HG02973 (cell line): Measurements from ENCODE around the gene INO80.
"Not testable (repeated sequence)": the region's sequence is repeated elsewhere in the genome, so short reads cannot be mapped to it uniquely, and the experiment has no call there.

Experiments used
- ATAC-seq: cut with Tn5 transposase; IDR thresholded peaks from one replicate; pipeline ENCODE4 v1.9.1; 2021; ENCODE audit warnings: moderate library complexity; ENCODE audit not compliant: unreplicated experiment

INO80 gene

GRCh38 chr15:40964634-40965033 is 151.4 kb downstream of the INO80 start:
- ATAC-seq = no peak

GRCh38 chr15:40964006-40964405 is 152.1 kb downstream of the INO80 start:
- no peak for ATAC-seq

DNA sequence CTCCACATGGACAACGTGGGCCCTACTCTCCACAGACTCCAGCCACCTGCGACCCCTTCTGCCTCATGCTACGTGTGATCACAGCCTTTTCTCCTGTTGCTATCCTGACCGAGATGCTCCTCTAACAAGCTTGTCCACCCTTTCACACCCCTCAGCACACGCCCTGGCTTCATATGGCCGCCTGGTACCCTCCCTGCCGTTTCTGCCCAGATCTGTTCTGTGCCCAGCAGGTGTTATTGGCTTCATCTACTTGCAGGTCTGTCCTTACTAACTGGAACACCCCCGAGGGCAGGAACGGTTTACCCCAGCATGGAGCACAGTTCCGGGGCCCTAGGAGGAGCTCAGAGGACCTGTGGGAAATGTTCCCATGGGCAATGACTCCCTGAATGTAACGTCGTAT is 152.9 kb downstream of the INO80 start:
- ATAC-seq = no peak

- not testable (repeated sequence) for ATAC-seq
Observed at GRCh38 chr15:40962317-40962716, 153.8 kb downstream of the INO80 start.

- not testable (repeated sequence) for ATAC-seq
Observed at GRCh38 chr15:40961740-40962139, 154.3 kb downstream of the INO80 start.

- ATAC-seq = no peak
Observed at GRCh38 chr15:40960925-40961324, 155.2 kb downstream of the INO80 start.

DNA sequence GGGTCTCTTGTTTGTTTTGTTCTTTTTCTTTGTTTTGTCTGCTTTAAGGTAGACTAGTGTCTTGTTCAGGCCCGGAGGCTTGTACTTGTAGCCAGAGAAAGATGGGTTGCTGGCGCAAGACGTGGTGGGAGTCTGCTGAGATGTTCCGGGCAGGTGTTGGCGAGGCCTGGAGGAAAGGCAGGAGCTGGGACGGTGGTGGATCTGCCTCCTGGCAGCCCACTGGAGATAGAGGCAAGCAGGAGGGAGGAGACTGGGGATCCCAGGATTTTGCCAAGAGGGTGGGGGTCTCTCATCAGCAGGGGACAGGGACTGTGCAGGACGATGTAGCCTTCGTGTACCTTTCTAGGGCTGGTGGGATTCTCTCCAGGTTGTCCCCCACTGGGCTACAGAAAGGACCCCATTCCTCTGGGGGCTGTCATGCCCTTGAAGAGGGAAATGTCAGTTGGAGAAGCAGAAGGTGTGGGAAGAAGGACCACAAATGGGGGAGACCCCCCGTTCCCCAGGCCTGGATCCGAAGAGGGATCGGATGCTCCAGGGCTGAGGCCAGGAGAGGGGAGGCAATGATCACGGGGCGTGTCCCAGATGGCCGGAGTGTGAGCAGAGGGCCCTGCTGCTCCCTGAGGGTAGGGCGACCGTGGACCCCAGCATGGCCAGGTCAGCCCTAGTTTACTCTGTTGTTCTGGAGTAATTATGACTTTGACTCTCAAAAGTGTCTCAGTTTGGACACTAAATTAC is 155.8 kb downstream of the INO80 start:
- no peak for ATAC-seq

GRCh38 chr15:40959331-40960141 is 156.5 kb downstream of the INO80 start:
- no peak for ATAC-seq

GRCh38 chr15:40958723-40959122 is 157.4 kb downstream of the INO80 start:
- ATAC-seq = no peak

DNA sequence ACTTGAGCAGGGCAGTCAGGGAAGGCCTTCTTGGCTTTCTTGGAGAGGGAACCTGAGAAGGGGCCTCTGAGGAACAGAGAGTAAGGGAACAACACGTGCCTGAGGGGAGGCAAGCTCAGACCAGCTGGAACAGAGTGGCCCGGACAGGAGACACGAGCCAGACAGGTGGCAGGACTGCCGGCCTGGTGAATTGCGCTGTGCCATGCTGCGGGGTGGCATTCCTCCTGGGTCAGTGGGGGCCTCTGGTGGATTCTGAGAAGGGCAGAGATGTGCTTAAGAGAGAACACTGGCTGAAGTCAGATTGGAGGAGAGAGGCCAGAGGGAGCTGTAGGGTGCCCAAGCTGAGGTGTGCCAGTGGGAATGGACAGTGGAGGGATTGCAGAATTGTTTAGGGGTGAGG is 157.9 kb downstream of the INO80 start:
- no peak for ATAC-seq

DNA sequence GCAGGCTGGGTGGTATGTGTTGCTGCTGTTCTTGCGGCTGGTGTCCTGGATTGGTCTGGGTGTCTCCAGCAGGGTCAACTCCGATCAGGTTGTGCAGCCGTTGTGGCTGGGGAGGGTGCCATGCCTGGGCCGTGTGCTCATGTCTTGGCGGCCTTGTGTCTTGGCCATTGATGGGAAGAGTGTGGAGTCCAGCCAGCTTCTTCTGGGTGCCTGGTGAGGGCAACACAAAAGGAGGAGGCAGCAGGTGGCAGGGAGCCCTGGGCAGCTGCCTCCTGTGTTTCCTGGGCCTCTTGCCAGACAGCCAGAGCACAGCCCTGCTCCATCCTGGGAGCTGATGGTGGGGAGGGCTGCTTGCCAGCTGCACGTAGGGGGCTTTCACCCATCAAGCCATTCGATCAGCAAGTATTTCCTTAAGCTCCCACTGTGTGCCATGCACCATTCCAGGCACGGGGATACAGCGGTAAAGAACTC is 158.5 kb downstream of the INO80 start:
- ATAC-seq = no peak

DNA sequence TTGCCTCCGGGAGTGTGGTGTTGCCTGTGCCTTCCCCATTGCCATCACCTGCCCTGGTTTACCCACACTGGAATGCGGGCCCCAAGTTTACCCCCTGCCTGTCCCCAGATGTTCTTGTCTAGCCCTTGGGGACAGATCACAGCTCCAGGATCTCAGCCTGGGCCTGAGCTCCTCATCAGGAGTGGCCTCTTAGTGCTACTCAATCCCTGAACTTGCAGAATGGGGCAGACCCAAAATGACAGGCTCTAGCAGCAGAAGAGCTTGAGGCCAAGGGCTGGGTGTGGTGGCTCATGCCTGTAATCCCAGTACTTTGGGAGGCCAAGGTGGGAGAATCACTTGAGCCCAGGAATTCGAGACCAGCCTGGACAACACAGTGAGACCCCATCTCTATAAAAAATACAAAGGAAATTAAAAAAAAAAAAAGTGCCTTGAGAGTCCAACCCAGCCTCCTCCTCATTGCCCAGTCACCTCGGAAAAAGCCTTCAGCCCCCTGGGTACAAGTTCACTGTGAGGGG is 159.0 kb downstream of the INO80 start:
- no peak for ATAC-seq

DNA sequence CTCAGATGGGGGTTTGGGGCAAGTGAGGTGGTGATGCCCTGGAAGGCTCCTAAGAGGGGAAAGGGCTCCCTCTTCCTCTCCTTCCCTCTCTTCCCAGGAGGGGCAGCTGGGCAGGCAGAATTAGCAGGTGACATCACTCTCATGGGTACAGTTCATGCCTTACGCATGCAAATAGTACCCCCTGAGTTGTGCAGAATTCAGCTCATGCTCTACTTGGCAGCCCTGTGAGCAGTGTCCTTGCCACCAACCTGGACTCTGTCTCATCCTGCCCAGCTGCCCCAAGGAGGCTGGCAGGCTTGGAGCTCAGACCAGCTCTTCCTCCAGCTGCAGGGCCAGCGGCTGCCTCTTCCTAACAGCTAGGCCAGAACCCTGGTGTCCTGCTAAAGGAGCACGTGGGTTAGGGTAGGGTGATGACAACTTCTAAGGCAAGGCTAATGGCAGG is 159.5 kb downstream of the INO80 start:
- ATAC-seq = no peak

- no peak for ATAC-seq
Observed at GRCh38 chr15:40955930-40956540, 160.0 kb downstream of the INO80 start.

- ATAC-seq = no peak
Observed at GRCh38 chr15:40955141-40955903, 160.8 kb downstream of the INO80 start.

GRCh38 chr15:40954158-40954848 is 161.8 kb downstream of the INO80 start:
- not testable (repeated sequence) for ATAC-seq

DNA sequence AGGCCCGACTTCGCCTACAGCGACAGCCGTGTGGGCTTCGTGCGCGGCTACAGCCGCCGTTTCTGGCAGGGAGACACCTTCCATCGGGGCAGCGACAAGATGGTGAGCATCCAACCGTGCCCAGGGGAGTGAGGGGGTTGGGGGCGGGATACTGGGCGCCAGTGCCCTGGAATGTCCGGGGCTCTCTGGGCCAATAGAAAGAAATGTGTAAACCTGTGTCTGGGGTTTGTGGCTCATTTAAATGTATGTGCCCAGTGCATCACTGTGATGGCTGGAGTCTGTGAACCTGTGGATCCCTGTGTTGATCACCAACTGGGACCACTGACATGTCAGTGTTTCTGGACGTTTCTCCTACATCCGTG is 162.4 kb downstream of the INO80 start:
- ATAC-seq = no peak

GRCh38 chr15:40952901-40953712 is 163.0 kb downstream of the INO80 start, which contains the start of gene CHAC1:
Gene CHAC1, plus strand, starts transcription at chr15:40953471. Its CDS starts 113 bp downstream, at chr15:40953584.
- ATAC-seq = peak; percentile 87

DNA sequence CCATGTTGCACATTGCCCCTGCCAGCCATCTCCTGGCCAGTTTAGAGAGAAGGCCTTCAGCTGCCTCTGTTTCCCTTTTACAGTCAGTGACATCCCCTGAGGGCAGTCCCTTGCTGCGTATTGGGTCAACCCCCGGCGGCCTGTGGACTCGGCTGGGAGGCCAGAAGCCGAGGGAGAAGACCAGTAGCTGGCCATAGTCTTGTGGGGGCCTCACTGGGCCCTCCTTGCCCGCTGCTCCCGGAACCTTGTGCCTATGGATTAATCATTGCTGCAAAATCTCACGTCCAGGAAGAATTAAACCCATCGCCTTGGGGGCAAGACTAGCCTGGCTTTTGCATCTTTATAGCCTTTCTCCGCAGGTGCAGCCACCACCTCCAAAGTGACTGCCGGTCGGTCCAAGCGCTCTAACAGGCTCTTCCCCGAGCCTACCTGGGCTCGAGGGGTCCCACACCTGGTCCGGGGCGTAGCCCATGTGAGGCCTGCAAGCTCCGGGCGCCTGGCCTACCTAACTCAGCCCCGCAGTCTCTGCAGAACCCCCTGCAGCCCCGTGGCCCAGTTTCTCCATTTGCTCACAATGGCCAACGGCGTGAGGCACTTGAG is 163.7 kb downstream of the INO80 start:
- ATAC-seq = no peak
